HG03066 (cell line): ENCODE results near the gene LHX1.

ENCODE experiments used
- ATAC-seq: cut with Tn5 transposase; IDR thresholded peaks from one replicate; pipeline ENCODE4 v1.9.1; 2021; ENCODE audit warnings: low read depth; ENCODE audit not compliant: unreplicated experiment

LHX1 gene

GRCh38 chr17:36937959-36938565 lies 787 bp downstream of the LHX1 start:
- ATAC-seq: no peak

- ATAC-seq: no peak
Observed at GRCh38 chr17:36938566-36939051, 1.3 kb downstream of the LHX1 start.

DNA sequence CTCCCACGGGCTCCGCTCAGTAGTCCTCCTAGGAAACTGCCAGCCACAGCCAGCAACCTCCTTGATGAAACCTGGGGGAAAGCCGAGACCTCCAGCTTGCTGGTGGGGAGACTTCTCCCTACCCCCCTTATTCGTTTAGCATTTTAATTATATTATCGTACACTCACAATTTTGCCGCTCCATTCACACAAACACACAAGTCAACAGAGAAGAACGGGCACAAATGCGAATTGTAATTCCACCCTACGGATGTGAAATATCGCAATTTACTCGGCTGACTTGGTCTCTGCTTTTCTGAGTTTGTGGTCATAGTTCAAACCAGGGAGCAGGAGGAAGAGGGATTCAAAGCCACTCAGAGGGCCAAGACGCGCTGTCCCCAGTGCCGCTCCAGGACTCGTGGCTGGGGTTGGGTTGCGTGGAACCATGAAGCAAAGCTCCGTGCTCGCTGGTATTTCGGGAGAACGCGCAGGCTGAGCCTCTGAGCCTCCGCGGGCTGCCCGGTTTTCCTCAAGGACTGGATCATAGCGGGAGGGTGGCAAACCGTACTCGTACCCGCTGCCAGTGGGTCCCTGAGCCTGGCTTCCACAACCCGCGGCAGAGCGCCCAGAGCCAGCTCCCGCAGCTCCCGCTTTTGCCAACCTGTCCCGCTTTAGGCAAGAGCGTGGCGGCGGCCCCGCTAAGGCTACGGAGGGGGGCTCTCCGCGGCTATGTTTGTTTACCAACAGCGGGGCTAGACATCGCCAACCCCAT lies 2.0 kb downstream of the LHX1 start:
- ATAC-seq: no peak

DNA sequence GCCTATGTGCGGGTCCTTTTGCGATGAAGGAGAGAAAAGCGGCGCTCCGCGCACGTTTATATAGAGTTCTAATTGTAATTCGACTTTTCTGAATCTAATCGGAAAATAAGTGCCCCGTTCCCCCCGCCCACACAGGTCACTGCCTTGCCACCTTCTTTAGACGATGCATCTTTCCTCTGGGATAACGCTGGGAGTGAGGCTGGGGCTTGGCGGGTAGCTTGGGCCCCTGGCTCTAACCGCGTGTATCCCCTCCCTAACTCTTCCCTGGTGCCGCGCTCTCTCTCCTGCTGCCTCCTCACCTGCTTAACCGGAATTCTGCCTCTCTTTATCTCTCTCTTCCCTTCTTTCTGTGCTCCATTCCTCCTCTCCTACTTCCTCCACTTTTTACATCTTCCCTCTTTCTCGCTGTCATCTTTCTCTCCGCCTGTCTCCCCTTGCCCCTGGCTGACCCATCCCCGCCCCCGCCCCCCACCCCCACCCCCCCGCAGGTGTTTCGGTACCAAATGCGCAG lies 2.6 kb downstream of the LHX1 start:
- no peak for ATAC-seq

- ATAC-seq: no peak
Observed at GRCh38 chr17:36940313-36941264, 3.3 kb downstream of the LHX1 start.

DNA sequence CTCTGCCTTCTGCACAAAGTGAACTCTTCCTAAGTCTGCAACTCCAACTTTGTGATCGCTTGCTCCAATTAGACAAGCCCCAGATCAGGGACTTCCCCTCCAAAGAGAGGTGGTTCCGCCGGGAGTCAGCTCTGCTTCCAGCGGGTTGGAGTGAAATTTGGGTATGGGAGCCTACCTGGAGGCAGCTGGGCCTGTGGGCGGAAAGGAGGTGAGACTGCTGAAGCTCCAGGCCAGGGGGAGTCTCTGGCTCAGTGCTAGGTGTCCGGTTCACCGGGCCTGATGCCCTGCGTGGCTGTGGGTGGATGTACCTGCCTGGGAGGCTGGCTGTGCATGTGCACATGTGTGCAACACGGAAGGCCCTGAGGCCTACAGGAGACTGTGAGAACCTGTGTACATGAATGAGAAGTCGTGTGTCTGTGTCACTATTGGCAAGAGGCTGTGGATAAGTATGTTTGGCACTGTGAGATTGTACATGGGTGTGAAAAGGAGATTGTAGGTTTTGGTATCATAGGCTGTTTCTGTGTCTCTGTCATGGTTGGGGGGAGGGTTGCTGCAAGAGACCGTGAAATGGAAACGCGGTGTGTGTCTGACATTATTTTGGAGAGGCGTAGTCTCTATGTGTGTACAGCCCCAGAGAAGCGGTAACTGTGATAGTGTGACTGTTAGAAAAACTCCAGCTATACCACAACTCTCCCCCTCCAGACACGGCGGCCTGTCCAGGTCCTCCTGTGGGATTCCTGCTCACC lies 4.2 kb downstream of the LHX1 start:
- no peak for ATAC-seq

GRCh38 chr17:36942019-36942599 lies 4.8 kb downstream of the LHX1 start:
- no peak for ATAC-seq

DNA sequence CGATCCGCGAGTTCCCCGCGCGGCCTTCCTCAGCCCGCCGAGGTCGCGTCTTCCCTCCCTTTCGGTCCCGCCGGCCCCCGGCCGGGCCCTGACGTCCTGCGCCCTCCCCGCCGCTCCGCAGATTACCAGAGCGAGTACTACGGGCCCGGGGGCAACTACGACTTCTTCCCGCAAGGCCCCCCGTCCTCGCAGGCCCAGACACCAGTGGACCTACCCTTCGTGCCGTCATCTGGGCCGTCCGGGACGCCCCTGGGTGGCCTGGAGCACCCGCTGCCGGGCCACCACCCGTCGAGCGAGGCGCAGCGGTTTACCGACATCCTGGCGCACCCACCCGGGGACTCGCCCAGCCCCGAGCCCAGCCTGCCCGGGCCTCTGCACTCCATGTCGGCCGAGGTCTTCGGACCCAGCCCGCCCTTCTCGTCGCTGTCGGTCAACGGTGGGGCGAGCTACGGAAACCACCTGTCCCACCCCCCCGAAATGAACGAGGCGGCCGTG lies 5.4 kb downstream of the LHX1 start:
- no peak for ATAC-seq

DNA sequence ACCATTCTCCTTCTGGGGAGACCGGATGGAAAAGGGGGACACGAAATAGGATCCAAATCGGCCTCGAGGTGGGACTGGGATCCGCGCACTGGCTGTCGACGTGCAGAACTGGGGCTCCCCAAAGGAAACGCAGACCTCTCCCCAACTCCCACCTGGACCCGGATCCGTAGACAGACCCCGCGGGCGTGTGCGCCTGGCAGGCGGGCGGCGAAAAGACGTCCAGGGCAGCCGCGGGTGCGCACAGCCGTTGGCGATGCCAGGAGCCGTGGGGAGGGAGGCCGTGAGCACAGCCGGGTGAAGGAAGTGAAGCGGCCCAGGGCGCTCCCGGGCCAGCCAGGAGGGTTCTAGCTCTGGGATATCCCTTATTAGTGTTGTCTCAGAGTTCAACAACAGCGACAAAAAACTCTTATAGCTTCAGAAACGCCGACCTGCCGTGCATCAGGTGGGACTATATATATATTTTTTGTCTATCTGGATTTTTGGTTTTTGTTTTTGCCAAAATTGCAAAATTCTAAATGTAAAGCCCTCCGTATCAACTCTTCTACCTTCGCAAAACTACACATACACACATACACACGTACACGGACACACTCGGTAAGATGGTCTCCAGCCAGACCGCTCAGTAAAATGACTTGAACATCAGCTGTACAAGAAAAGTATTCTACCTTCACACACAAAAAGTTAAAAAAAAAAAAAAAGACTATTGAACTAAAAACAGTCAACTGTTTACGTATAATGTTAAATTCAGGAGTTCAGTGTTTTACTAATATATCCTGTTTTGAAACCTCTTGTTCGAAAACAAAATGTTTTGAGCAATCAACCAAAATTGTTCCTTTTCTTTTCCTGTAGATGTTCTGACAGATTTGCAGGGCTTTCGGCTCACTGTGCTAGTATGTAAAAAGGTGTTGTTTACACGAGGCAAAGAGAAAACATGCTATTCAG lies 6.2 kb downstream of the LHX1 start:
- no peak for ATAC-seq

DNA sequence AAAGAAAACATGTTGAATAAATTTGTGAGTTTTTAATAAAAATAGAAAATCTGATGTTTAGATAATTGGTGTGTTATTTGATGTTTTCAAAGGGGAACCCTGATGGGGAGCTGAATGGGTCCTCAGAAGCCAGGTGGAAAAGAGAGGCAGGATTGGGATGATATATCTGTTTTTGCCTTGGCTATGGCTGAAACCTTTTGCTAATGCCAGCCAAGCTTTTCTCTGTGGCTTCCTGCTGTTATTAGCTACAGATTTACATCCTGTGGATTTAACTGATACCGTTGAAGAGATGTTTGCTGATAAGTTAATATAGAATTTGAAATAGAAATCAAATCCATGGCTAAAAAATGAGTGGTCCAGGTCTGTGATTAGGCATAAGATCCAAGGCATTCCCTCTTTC lies 7.3 kb downstream of the LHX1 start:
- ATAC-seq: no peak

DNA sequence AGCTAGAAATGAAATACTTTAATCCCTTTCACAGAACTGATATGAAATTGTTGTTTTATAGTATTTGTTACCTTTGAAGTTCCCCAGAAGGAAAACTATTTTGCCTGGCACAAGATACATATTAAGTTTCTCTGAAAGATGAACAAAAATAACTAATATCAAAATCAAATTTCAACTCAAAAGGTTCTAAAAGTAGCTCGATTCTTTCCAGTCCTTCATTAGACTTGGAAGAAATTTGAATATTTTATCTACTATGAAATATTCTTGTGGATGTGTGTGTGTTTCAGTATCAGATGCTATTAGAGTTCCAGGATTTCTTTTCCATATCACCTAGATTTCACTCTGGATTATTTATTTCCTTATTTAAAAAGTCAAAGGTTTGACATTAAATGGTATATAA lies 7.9 kb downstream of the LHX1 start:
- ATAC-seq: no peak

- no peak for ATAC-seq
Observed at GRCh38 chr17:36945959-36946725, 8.9 kb downstream of the LHX1 start.

DNA sequence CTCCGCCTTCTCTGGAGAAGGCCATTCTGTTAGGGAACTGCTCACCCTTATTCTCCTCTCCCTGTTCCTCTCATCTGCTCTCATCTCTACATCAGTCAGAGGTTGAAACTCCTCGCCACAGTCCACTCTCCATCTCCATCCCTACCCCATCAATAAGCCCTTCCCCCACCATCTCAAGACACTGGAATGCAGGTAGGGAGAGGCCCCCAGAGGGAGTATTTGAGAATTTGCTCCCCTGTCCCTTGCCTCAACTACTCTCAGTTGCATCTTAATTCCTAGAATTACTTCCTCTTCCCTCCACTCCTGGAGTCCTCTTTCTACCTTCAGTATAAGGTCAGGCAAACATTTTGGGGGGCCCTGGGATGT lies 9.4 kb downstream of the LHX1 start:
- no peak for ATAC-seq

DNA sequence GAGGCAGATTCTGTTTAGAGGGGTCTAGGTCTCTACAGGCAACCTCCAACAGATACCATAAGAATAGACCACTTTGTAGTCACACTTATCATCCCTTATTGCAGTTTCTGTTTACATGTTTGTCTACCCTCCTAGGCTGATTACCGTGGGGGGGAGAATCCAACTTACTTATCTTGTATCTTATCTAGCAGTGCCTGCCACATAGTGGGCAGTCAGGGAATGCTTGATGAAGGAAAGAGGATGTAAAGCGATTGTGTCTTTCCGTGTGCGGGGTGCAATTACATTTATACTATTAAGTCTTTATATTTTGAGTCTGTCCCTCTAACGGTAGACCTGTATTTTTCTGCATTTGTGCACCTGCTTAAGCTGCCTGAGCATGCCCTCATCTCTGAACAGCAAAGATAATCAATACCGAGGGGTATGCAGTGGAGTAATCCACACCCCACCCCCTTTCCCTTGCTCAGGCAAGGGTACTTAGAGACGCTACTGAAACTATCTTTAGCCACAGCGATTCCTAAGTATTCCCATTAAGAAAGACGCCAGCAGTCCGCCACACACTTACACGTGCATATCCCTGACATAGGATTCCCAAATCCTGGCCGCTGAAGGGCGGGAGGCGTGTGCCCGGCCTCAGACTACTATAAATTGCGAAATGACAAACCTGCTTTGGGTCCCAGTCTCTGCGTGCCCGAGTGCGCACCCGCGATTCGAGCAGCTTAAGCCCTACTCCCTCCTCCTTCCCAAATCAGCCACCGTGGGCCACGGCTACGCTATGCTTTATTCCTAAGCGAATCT lies 10.8 kb downstream of the LHX1 start:
- peak; percentile 18 for ATAC-seq

- peak; percentile 94 for ATAC-seq
Observed at GRCh38 chr17:36948717-36949460, 11.6 kb downstream of the LHX1 start, which contains the start of gene AATF. TSS of gene AATF (plus strand) at chr17:36948954. CDS start at chr17:36949126, 172 bp downstream.

DNA sequence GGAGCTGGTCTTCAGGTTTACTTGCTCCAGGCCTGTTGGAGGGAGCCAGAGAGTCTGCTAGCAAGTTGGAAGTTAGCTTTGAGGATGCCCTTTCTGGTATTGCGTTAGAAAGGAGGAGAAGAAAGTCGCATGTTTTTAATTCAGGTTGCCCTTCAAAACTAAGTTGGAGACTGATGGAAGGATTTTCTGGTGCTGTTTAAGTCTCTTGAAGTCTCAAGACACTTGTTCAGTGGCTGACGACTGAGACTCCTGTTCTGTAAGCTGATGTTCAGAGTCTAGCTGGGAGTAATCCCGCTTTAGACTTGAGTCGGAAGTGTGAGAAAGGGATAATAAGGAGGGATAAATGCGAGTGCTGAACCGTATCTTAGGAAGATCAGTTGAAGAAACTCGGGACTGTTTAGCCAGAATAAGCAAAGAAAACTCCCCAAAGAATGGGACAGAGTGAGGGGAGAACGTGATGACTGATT lies 12.2 kb downstream of the LHX1 start:
- ATAC-seq: no peak
